SK-N-MC (cell line): ENCODE measurements around the gene SDR42E2.
"Not testable (repeated sequence)": the region's sequence is repeated elsewhere in the genome, so short reads cannot be mapped to it uniquely, and the experiment has no call there.

Experiments used
- DNase-seq: peaks from one replicate; pipeline ENCODE4 v3.0.0-alpha.2; 2011; ENCODE audit warnings: low read depth, low spot score
- H3K27ac ChIP-seq: fragments of 200-600 bp; sonication (generic); 2 replicates; pipeline ENCODE4 v1.5.1; 2016; ENCODE audit warnings: mixed run types
- H3K36me3 ChIP-seq: fragments of 200-600 bp; sonication (generic); 2 replicates; pipeline ENCODE4 v1.6.1; 2017; ENCODE audit warnings: antibody characterized with exemption, low read length, mixed read lengths; ENCODE audit not compliant: insufficient read depth
- H3K4me3 ChIP-seq: fragments of 200-600 bp; sonication (generic); 2 replicates; pipeline ENCODE4 v1.5.1; 2016
- H3K9ac ChIP-seq: fragments of 200-600 bp; sonication (generic); 2 replicates; pipeline ENCODE4 v1.8.0; 2017; ENCODE audit warnings: mixed run types, mixed read lengths; ENCODE audit not compliant: insufficient read length
- H3K9me3 ChIP-seq: fragments of 200-600 bp; sonication (generic); 2 replicates; pipeline ENCODE4 v1.6.1; 2017; ENCODE audit warnings: low read depth, mild to moderate bottlenecking, antibody characterized with exemption, low read length, moderate library complexity, mixed read lengths
- EZH2 ChIP-seq: fragments of 200-600 bp; sonication (generic); IDR thresholded peaks from one replicate; pipeline ENCODE4 v1.6.1; 2017; ENCODE audit warnings: antibody characterized with exemption
- FOXP2 ChIP-seq: optimal IDR thresholded peaks from 2 replicates; pipeline ENCODE3; 2011; ENCODE audit warnings: mild to moderate bottlenecking, moderate library complexity; ENCODE audit not compliant: insufficient read depth; ENCODE audit errors: extremely low read length, control extremely low read depth
- POLR2AphosphoS5 ChIP-seq: IDR thresholded peaks from 2 replicates; pipeline ENCODE4 v1.6.1; 2012; ENCODE audit warnings: mild to moderate bottlenecking, low read depth, low read length, borderline replicate concordance

SDR42E2 gene

GRCh38 chr16:22214402-22214801, 52.1 kb downstream of the SDR42E2 start:
- Histone ChIP-seq H3K4me3 (no peak overlapping the region), H3K36me3 (no peaks in the 10 kb centered on the region; the same call in 1 of the 2 replicates), H3K27ac (no peak overlapping the region), H3K9me3 (no peaks in the 10 kb centered on the region), H3K9ac (no peak overlapping the region)
- TF ChIP-seq POLR2AphosphoS5 (no peak), EZH2 (no peak), FOXP2 (no peak)
- no peak for DNase-seq

- TF ChIP-seq POLR2AphosphoS5, result no peak
- no peak for TF ChIP-seq EZH2
- no peak for TF ChIP-seq FOXP2
- H3K36me3 ChIP-seq, result no peaks in the 10 kb centered on the region; the same call in 1 of the 2 replicates
- no peak overlapping the region for H3K4me3 ChIP-seq
- no peaks in the 10 kb centered on the region for H3K9me3 ChIP-seq
- DNase-seq, result no peak
- H3K9ac ChIP-seq, result no peak overlapping the region
- no peak overlapping the region for H3K27ac ChIP-seq
Observed at GRCh38 chr16:22214889-22215288, 52.6 kb downstream of the SDR42E2 start.

GRCh38 chr16:22216191-22216831, 54.0 kb downstream of the SDR42E2 start:
- H3K36me3 ChIP-seq, result no peaks in the 10 kb centered on the region; the same call in 1 of the 2 replicates
- H3K4me3 ChIP-seq, result no peak overlapping the region
- TF ChIP-seq FOXP2, result no peak
- TF ChIP-seq EZH2, result no peak
- no peak for DNase-seq
- H3K27ac ChIP-seq, result no peak overlapping the region
- H3K9ac ChIP-seq, result no peak overlapping the region
- H3K9me3 ChIP-seq, result no peaks in the 10 kb centered on the region

GRCh38 chr16:22216832-22217225, 54.5 kb downstream of the SDR42E2 start:
- H3K27ac ChIP-seq, H3K36me3 ChIP-seq, H3K4me3 ChIP-seq, DNase-seq, H3K9me3 ChIP-seq, H3K9ac ChIP-seq: not testable (repeated sequence)

- Histone ChIP-seq H3K36me3 (no peaks in the 10 kb centered on the region; the same call in 1 of the 2 replicates), H3K9me3 (no peaks in the 10 kb centered on the region), H3K9ac (no peak overlapping the region), H3K4me3 (no peak overlapping the region), H3K27ac (no peak overlapping the region)
- DNase-seq, result no peak
- TF ChIP-seq POLR2AphosphoS5 (no peak), EZH2 (no peak), FOXP2 (no peak)
Observed at GRCh38 chr16:22217890-22218730, 55.8 kb downstream of the SDR42E2 start.

GRCh38 chr16:22219389-22220068, 57.2 kb downstream of the SDR42E2 start:
- TF ChIP-seq EZH2, result no peak
- no peak for TF ChIP-seq POLR2AphosphoS5
- no peak for TF ChIP-seq FOXP2
- Histone ChIP-seq H3K9ac (no peak overlapping the region), H3K4me3 (no peak overlapping the region), H3K36me3 (no peaks in the 10 kb centered on the region), H3K27ac (peak overlapping the region; percentile 28; the same call in 1 of the 2 replicates), H3K9me3 (no peaks in the 10 kb centered on the region)
- DNase-seq, result no peak

- no peak for TF ChIP-seq POLR2AphosphoS5
- no peak for TF ChIP-seq FOXP2
- TF ChIP-seq EZH2, result no peak
- no peaks in the 10 kb centered on the region for H3K9me3 ChIP-seq
- H3K9ac ChIP-seq, result no peak overlapping the region
- no peak for DNase-seq
- H3K4me3 ChIP-seq, result no peak overlapping the region
- no peaks in the 10 kb centered on the region for H3K36me3 ChIP-seq
- peak overlapping the region; percentile 28; the same call in 1 of the 2 replicates for H3K27ac ChIP-seq
Observed at GRCh38 chr16:22220069-22220440, 57.7 kb downstream of the SDR42E2 start.

- no peak overlapping the region for H3K27ac ChIP-seq
- no peak for DNase-seq
- no peak overlapping the region for H3K4me3 ChIP-seq
- no peaks in the 10 kb centered on the region for H3K36me3 ChIP-seq
- no peak overlapping the region for H3K9ac ChIP-seq
- no peak for TF ChIP-seq POLR2AphosphoS5
- TF ChIP-seq FOXP2, result no peak
- no peak for TF ChIP-seq EZH2
- no peaks in the 10 kb centered on the region for H3K9me3 ChIP-seq
Observed at GRCh38 chr16:22220714-22221113, 58.4 kb downstream of the SDR42E2 start.
